ENCODE results near the gene TCF7L1. TPM values are rescaled to one million over a fixed set of nuclear protein-coding genes. Genes with fewer than 3 reads are reported as not detected.
"Not testable (repeated sequence)": the region's sequence is repeated elsewhere in the genome, so short reads cannot be mapped to it uniquely, and the experiment has no call there.

The TCF7L1 gene
- total RNA-seq, 1 donor from 2014 or later, result 62.7 TPM

- DNase-seq (ENCODE audit: low spot score, unreplicated experiment), result no peak
- Mint-ChIP-seq H3K9me3 (ENCODE audit: low read depth) (no peaks in the 10 kb centered on the region), H3K36me3 (ENCODE audit: insufficient read depth) (peaks cover 37% of the 10 kb centered on the region), H3K4me3 (ENCODE audit: low read depth) (no peak overlapping the region), H3K27ac (no peak overlapping the region), H3K27me3 (no peaks in the 10 kb centered on the region), H3K4me1 (ENCODE audit: low read depth) (no peaks in the 10 kb centered on the region)
- TF ChIP-seq, protein P1, sequence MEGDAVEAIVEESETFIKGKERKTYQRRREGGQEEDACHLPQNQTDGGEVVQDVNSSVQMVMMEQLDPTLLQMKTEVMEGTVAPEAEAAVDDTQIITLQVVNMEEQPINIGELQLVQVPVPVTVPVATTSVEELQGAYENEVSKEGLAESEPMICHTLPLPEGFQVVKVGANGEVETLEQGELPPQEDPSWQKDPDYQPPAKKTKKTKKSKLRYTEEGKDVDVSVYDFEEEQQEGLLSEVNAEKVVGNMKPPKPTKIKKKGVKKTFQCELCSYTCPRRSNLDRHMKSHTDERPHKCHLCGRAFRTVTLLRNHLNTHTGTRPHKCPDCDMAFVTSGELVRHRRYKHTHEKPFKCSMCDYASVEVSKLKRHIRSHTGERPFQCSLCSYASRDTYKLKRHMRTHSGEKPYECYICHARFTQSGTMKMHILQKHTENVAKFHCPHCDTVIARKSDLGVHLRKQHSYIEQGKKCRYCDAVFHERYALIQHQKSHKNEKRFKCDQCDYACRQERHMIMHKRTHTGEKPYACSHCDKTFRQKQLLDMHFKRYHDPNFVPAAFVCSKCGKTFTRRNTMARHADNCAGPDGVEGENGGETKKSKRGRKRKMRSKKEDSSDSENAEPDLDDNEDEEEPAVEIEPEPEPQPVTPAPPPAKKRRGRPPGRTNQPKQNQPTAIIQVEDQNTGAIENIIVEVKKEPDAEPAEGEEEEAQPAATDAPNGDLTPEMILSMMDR (IDR thresholded peaks at IDR 0.05; ENCODE audit: unreplicated experiment), result no peak
Measured at GRCh38 chr2:85318222-85319074, 185.3 kb downstream of the TCF7L1 start.

GRCh38 chr2:85319796-85320195 is 186.6 kb downstream of the TCF7L1 start:
- Mint-ChIP-seq H3K4me1 (ENCODE audit: low read depth) (peaks cover 3% of the 10 kb centered on the region), H3K4me3 (ENCODE audit: low read depth) (no peak overlapping the region), H3K27me3 (no peaks in the 10 kb centered on the region), H3K36me3 (ENCODE audit: insufficient read depth) (peaks cover 41% of the 10 kb centered on the region), H3K9me3 (ENCODE audit: low read depth) (no peaks in the 10 kb centered on the region), H3K27ac (peak overlapping the region; percentile 6)
- no peak for DNase-seq (ENCODE audit: low spot score, unreplicated experiment)
- TF ChIP-seq, protein P1 (IDR thresholded peaks at IDR 0.05; ENCODE audit: unreplicated experiment), result no peak

DNA sequence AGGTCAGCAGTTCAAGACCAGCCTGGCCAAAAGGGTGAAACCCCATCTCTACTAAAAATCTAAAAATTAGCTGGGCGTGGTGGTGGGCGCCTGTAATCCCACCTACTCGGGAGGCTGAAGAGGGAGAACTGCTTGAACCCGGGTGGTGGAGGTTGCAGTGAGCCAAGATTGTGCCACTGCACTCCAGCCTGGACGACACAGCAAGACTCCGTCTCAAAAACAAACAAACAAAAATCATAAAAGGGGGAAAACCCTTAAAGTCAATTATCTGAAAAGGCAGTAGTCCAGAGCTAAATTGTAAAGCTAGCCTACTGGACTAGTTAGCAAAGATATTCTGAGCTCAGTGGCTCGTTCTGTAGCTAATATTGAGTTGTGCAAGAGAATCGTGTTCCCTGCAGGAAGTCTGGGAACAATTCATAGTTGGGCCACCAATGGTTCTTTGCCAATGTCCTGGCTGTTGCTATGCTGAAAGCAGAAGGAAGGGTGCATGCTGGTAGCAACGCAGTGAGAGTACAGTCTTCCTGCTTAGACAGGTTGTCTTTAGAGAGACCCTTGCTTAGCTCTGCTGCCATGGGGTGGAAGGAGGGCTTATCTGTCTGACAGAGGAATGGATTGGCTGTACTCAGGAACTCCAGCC is 190.3 kb downstream of the TCF7L1 start:
- Mint-ChIP-seq H3K27ac (no peak overlapping the region), H3K4me3 (ENCODE audit: low read depth) (no peak overlapping the region), H3K27me3 (no peaks in the 10 kb centered on the region), H3K36me3 (ENCODE audit: insufficient read depth) (peaks cover 34% of the 10 kb centered on the region), H3K9me3 (ENCODE audit: low read depth) (no peaks in the 10 kb centered on the region), H3K4me1 (ENCODE audit: low read depth) (peaks cover 30% of the 10 kb centered on the region)
- TF ChIP-seq, protein P1 (IDR thresholded peaks at IDR 0.05; ENCODE audit: unreplicated experiment), result no peak
- no peak for DNase-seq (ENCODE audit: low spot score, unreplicated experiment)

DNA sequence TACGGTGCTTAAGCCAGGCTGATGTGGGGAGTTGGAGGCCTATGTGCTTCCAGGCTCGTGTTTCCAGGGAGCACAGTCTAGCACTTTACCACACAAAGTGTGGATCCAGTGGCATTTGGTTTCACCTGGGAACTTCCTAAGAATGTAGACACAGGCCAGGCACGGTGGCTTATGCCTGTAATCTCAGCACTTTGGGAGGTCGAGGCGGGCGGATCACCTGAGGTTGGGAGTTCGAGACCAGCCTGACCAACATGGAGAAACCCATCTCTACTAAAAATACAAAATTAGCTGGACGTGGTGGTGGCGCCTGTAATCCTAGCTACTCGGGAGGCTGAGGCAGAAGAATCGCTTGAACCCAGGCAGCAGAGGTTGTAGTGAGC is 190.8 kb downstream of the TCF7L1 start:
- H3K27ac Mint-ChIP-seq; H3K9me3 Mint-ChIP-seq (ENCODE audit: low read depth); DNase-seq (ENCODE audit: low spot score, unreplicated experiment); H3K4me3 Mint-ChIP-seq (ENCODE audit: low read depth); H3K27me3 Mint-ChIP-seq: not testable (repeated sequence)
- Mint-ChIP-seq H3K36me3 (ENCODE audit: insufficient read depth) (peaks cover 34% of the 10 kb centered on the region), H3K4me1 (ENCODE audit: low read depth) (peaks cover 33% of the 10 kb centered on the region)

GRCh38 chr2:85324639-85325465 is 191.7 kb downstream of the TCF7L1 start:
- TF ChIP-seq, protein P1 (IDR thresholded peaks at IDR 0.05; ENCODE audit: unreplicated experiment), result no peak
- no peaks in the 10 kb centered on the region for H3K9me3 Mint-ChIP-seq (ENCODE audit: low read depth)
- H3K27me3 Mint-ChIP-seq, result no peaks in the 10 kb centered on the region
- peaks cover 29% of the 10 kb centered on the region for H3K36me3 Mint-ChIP-seq (ENCODE audit: insufficient read depth)
- H3K27ac Mint-ChIP-seq, result peak overlapping the region; percentile 88
- peaks cover 33% of the 10 kb centered on the region for H3K4me1 Mint-ChIP-seq (ENCODE audit: low read depth)
- peak overlapping the region; percentile 97 for H3K4me3 Mint-ChIP-seq (ENCODE audit: low read depth)
- DNase-seq (ENCODE audit: low spot score, unreplicated experiment), result no peak

Data from progenitor cell of endocrine pancreas (in vitro differentiated cells).